Stimulated activated CD4-positive, alpha-beta T cell treated with anti-CD3 and anti-CD28 coated beads, Interleukin-4, amount 100 ng/mL, for 24 hours (primary cell): ENCODE data around the gene TBCD.

Experiments used
- DNase-seq: peaks from one replicate; pipeline ENCODE4 v3.0.0-alpha.2; 2020

Gene TBCD

GRCh38 chr17:82793974-82794630 is 42.2 kb downstream of the TBCD start:
- no peak for DNase-seq

GRCh38 chr17:82794781-82795482 is 43.1 kb downstream of the TBCD start:
- no peak for DNase-seq

- DNase-seq: no peak
Measured at GRCh38 chr17:82795615-82796014, 43.8 kb downstream of the TBCD start.

GRCh38 chr17:82797061-82797460 is 45.2 kb downstream of the TBCD start:
- no peak for DNase-seq

GRCh38 chr17:82798752-82799151 is 46.9 kb downstream of the TBCD start:
- no peak for DNase-seq

- no peak for DNase-seq
Measured at GRCh38 chr17:82799591-82799990, 47.7 kb downstream of the TBCD start.

- DNase-seq: no peak
Measured at GRCh38 chr17:82800885-82801284, 49.0 kb downstream of the TBCD start.

- DNase-seq: no peak
Measured at GRCh38 chr17:82801377-82801970, 49.6 kb downstream of the TBCD start.

GRCh38 chr17:82802075-82802780 is 50.4 kb downstream of the TBCD start:
- no peak for DNase-seq

GRCh38 chr17:82803185-82803584 is 51.3 kb downstream of the TBCD start:
- DNase-seq: no peak

- no peak for DNase-seq
Measured at GRCh38 chr17:82803606-82804005, 51.7 kb downstream of the TBCD start.

GRCh38 chr17:82804442-82805191 is 52.8 kb downstream of the TBCD start:
- no peak for DNase-seq

GRCh38 chr17:82805254-82805653 is 53.4 kb downstream of the TBCD start:
- no peak for DNase-seq

- no peak for DNase-seq
Measured at GRCh38 chr17:82805823-82806222, 54.0 kb downstream of the TBCD start.

GRCh38 chr17:82806645-82807044 is 54.8 kb downstream of the TBCD start:
- DNase-seq: no peak

GRCh38 chr17:82807101-82807500 is 55.2 kb downstream of the TBCD start:
- no peak for DNase-seq

- no peak for DNase-seq
Measured at GRCh38 chr17:82807562-82807961, 55.7 kb downstream of the TBCD start.

- DNase-seq: no peak
Measured at GRCh38 chr17:82808006-82808405, 56.1 kb downstream of the TBCD start.

- DNase-seq: no peak
Measured at GRCh38 chr17:82808921-82809905, 57.3 kb downstream of the TBCD start.

GRCh38 chr17:82810644-82811430 is 59.0 kb downstream of the TBCD start:
- DNase-seq: no peak

GRCh38 chr17:82812058-82812457 is 60.2 kb downstream of the TBCD start:
- no peak for DNase-seq
